ENCODE results near the gene ABHD5. TPM values are rescaled to one million over a fixed set of nuclear protein-coding genes. Genes with fewer than 3 reads are reported as not detected.

The ABHD5 gene
- total RNA-seq, 4 donors from 2014 or later: 39.4 to 310 (median 164) TPM

- no peak for DNase-seq (ENCODE audit: low spot score)
- ATAC-seq (ENCODE audit: low FRiP score): no peak
- TF ChIP-seq CTCF (IDR thresholded peaks at IDR 0.05): no peak
These were observed 91.8 kb downstream of the ABHD5 start for GRCh38 chr3:43782541-43782940.

Other genes starting within 250 kb of the ABHD5 start
- gene ANO10, start 68.9 kb upstream of the ABHD5 start, total RNA-seq: 10 to 100 TPM; 20.2 to 29.2 (median 26.1) TPM

Data from omental fat pad (tissue), 4 donors.